Urinary bladder (tissue), 4 donors: ENCODE data around the gene ILDR1. TPM values are rescaled to one million over a fixed set of nuclear protein-coding genes. Genes with fewer than 3 reads are reported as not detected.

Experiments used
- DNase-seq: peaks from one replicate; pipeline ENCODE4 v3.0.0-alpha.2; 2015; ENCODE audit errors: extremely low spot score
- H3K27ac ChIP-seq: one replicate; pipeline ENCODE4 v1.5.1; 2013; ENCODE audit warnings: low read depth, mild to moderate bottlenecking, moderate library complexity
- H3K36me3 ChIP-seq: one replicate; pipeline ENCODE4 v1.6.1; 2013; ENCODE audit warnings: mild to moderate bottlenecking, moderate library complexity; ENCODE audit not compliant: insufficient read depth
- H3K4me1 ChIP-seq: one replicate; pipeline ENCODE4 v1.6.1; 2013; ENCODE audit warnings: mild to moderate bottlenecking, moderate library complexity; ENCODE audit not compliant: insufficient read depth
- H3K4me3 ChIP-seq: one replicate; pipeline ENCODE4 v1.5.1; 2013; ENCODE audit warnings: low read depth, low read length
- WGBS: extraction: QIAGEN DNeasy Blood & Tissue Kit; methylation state at CpG from one replicate; pipeline ENCODE4 v1.1.7; 2013; 5-methylcytosine and 5-hydroxymethylcytosine counted together
- polyA plus RNA-seq: library from polyadenylated mRNA; stranded (reverse); fragments of 200-250 nt; gene quantifications from one replicate; pipeline ENCODE4 v1.2.3, GENCODE V29; 2013
- total RNA-seq: library from RNA; depleted of rRNA; stranded (reverse); fragments of >200 nt; gene quantifications from one replicate; pipeline ENCODE4 v1.2.3, GENCODE V29; 2014
- donor health status: healthy with polysubstance abuse.
- donor health status: healthy.

Gene ILDR1
- total and polyA plus RNA-seq, 2 donors, result 1.2 TPM

DNA sequence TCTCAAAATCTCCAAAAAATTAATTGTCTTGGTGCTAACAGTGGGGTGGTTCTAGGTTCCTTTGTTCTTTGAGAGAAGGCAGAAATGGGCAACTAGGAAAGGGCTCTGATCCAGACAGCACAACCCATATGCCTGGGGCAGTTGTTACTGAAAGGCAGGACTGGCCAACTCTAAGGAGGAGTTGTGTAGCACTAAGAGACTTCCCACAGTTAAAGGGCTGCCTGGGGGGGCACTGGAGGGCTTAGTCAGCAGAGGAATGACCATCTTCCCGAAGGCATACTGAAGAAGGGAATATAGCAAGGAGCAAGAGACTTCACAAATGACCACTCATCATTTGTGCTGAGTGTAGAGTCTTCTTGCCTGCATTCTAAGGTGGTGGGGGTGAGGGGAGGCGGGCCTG, 15.8 kb downstream of the ILDR1 start:
- Histone ChIP-seq H3K36me3 (no peaks in the 10 kb centered on the region), H3K4me1 (no peaks in the 10 kb centered on the region), H3K27ac (no peak overlapping the region), H3K4me3 (no peak overlapping the region)
- DNase-seq, result no peak
- WGBS, result 81% methylated on average over 2 of the region's 2 CpGs

DNA sequence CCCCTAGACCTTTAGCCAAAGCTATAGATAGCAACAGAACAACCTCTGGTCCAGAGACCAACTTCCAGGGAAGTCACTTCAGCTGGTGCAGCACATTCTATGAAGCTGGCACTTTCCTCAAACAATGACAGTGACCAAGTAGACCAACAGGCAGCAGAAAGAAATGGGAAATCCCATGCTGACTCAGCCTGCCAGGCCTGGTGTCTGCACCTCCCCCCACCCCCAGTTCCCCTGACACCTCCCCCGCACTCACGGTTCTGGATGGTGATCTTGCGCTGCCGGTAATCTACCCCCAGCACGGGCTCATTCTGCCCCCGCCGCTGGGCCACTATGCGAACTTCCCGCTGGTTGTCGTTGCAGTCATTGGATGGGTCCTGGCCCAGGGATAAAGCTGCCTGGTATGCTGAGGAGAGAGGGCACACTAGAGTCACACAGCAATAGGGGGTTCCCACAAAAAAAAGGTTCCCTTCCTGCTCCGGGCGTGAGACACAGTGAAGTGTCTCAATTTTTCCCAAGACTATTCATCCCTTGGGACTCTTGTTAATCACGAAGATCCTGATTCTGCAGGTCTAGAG, 17.0 kb downstream of the ILDR1 start:
- WGBS, result 84% methylated on average over 13 of the region's 13 CpGs
- DNase-seq, result no peak
- H3K36me3 ChIP-seq, result no peaks in the 10 kb centered on the region
- no peaks in the 10 kb centered on the region for H3K4me1 ChIP-seq
- H3K4me3 ChIP-seq, result no peak overlapping the region
- H3K27ac ChIP-seq, result no peak overlapping the region

DNA sequence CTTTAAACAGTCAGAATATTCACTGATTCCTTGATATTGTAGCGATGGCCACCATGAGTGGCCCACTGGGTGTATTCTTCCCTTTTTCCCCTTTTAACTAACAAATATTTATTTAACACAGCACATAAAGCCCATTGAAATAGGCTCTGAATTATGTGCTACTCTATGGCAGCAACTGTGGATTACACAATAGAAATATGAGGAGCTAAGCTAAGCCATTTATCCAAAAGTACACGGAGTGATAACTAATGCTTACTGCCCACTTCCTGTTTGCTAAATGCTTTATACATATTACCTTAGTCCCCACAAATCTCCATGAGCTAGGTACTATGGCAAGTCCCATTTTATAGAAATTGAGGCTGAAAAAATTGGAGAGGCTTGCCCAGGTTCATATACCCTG, 17.9 kb downstream of the ILDR1 start:
- H3K27ac ChIP-seq, result no peak overlapping the region
- H3K4me3 ChIP-seq, result no peak overlapping the region
- no peak for DNase-seq
- no peaks in the 10 kb centered on the region for H3K4me1 ChIP-seq
- WGBS, result 53% methylated on average over 2 of the region's 2 CpGs
- no peaks in the 10 kb centered on the region for H3K36me3 ChIP-seq

GRCh38 chr3:122003606-122004005, 18.4 kb downstream of the ILDR1 start:
- H3K4me1 ChIP-seq, result no peaks in the 10 kb centered on the region
- WGBS, result 24% methylated on average over 1 of the region's 1 CpG
- H3K36me3 ChIP-seq, result no peaks in the 10 kb centered on the region
- no peak for DNase-seq
- no peak overlapping the region for H3K4me3 ChIP-seq
- H3K27ac ChIP-seq, result no peak overlapping the region

DNA sequence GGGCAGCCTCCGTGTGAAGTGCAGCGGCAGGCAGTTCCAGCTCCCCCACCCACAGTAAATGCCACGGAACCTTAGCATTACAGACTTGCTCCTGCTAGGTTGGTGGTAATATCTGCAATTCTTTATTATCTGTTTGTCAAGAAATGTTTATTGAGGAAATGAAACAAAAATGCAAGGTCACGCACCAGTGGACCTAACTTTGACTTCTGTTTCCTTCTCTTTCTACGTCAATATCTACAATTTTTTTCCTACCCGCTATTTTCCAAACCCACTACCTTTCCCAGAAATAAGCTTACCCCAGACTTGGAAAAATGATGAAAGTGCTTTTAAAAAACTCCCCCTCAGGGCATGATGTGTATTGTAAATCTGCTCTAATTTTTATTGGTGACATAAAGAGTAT, 18.9 kb downstream of the ILDR1 start:
- Histone ChIP-seq H3K4me1 (no peaks in the 10 kb centered on the region), H3K27ac (no peak overlapping the region), H3K36me3 (no peaks in the 10 kb centered on the region), H3K4me3 (no peak overlapping the region)
- WGBS, result 37% methylated on average over 6 of the region's 6 CpGs
- DNase-seq, result no peak

DNA sequence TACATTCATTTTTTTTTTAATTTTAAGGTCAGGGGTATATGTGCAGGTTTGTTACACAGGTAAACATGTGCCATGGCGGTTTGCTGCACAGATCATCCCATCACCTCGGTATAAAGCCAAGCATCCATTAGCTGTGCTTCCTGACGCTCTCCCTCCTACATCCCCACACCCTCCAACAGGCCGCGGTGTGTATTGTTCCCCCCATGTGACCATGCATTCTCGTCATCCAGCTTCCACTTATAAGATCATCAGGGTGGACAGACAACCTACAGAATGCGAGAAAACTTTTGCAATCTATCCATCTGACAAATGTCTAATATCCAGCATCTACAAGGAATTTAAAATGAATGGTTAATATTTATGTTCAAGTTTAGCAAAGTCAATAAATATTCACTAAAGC, 19.4 kb downstream of the ILDR1 start:
- Histone ChIP-seq H3K4me1 (no peaks in the 10 kb centered on the region), H3K36me3 (no peaks in the 10 kb centered on the region), H3K27ac (no peak overlapping the region), H3K4me3 (no peak overlapping the region)
- 83% methylated on average over 7 of the region's 7 CpGs for WGBS
- DNase-seq, result no peak

DNA sequence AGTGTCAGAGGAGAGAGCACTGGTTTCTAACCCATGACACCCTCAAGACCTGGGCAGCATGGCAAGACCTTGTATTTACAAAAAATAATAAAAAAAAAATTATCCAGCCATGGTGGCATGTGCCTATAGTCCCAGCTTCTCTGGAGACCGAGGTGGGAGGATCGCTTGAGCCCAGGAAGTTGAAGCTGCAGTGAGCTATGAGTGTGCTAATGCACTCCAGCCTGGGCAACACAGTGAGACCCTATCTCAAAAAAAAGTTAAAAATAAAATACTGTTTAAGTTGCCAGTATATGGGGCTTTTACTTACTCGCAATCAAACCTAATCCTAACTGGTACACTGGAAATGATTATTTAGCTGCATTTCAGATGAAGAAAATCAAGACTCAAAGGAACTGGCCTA, 20.2 kb downstream of the ILDR1 start:
- Histone ChIP-seq H3K36me3 (no peaks in the 10 kb centered on the region), H3K4me3 (no peak overlapping the region), H3K27ac (no peak overlapping the region), H3K4me1 (no peaks in the 10 kb centered on the region)
- 90% methylated on average over 3 of the region's 3 CpGs for WGBS
- DNase-seq, result no peak

DNA sequence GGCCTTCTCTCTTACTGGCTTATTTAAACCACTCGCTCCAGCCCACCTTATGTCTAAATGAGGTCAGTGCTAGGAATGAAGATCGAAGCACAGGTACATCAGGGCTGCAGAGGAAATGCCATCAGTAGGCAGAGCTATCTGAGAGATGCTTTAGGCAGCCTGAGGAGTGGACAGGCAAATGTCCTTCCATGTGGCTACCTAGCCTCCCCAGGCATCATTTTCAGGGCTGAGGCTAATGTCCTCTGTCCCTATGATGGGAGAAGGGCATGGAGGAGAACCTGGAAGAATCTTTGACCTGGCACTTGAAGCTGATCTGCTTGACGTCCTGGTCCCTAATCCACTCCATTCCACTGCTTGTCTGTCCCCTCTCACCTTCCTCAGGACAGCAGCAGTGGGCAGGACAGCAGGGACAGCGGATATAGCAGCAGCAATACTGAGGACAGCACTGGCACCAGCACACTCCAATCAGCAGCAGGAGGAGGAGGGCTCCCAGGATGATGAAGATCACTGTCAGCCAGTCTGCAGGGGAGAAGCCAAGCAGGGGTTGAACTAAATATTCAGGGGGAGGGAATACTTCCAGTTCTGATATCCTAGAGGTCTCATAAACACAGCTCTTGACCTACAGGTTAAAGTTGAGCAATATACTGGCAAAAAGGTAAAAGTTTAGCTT, 21.0 kb downstream of the ILDR1 start:
- no peak overlapping the region for H3K4me3 ChIP-seq
- H3K36me3 ChIP-seq, result no peaks in the 10 kb centered on the region
- DNase-seq, result no peak
- no peaks in the 10 kb centered on the region for H3K4me1 ChIP-seq
- H3K27ac ChIP-seq, result no peak overlapping the region
- 70% methylated on average over 4 of the region's 4 CpGs for WGBS

DNA sequence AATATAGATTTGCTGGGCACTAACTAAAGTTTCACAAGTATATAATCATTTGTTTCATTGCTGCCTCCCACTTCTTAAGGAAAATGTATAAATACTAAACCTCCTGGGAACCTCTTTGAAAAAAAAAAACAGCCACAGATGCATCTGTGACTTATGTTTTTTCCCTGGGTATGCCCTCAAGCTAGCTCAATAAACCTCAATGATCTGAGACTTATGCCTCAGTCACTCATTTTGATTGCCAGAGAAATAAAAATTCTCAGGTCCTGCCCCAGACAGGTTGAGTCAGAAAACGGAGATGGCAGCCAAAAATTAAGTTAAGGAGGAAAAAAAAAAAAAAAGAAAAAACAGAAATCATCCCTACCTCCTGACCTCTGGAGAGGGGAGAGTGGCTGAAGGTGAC, 22.1 kb downstream of the ILDR1 start:
- WGBS, result 56% methylated on average over 1 of the region's 1 CpG
- Histone ChIP-seq H3K4me3 (no peak overlapping the region), H3K27ac (no peak overlapping the region), H3K36me3 (no peaks in the 10 kb centered on the region), H3K4me1 (no peaks in the 10 kb centered on the region)
- DNase-seq, result no peak

DNA sequence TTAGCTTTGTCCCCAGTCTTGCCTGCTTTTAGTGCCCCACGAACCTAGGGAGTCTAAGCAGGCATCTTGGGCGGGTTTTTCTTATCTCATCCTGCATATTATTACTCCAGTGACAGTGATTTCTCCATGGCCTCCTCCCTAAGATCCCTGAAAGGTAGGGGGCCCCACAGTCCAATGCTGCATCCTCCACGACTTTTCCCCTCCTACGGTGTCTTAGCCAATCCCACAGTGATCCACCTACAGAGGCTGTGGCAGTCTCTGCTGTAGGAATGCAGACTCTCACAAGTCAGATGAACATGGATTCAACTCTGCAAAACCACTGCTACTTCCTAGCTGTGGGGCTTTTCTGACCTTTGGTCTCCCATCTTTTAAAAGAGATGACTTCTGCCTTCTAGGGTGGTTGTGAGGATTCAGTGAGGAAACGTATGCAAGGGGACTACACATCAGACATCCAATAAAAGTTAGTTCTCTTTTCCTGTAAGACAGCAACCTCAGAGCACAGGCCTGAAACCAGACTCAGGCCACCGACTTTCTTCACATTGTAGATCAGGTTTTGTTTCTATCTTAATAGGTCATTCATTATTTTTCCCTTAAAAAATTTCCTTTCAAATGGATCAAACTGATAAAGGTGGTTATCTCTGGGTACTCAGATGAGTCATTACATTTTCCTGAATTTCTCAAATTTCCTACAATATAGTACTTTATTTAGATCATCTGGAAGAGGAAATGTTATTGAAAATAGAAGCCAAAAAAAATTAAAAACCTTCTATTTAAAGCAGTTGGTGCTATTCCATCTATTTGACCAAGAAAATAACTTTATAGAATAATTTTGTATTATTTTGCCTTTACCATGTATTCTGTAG, 23.2 kb downstream of the ILDR1 start:
- no peak overlapping the region for H3K4me3 ChIP-seq
- WGBS, result 59% methylated on average over 6 of the region's 6 CpGs
- H3K4me1 ChIP-seq, result no peaks in the 10 kb centered on the region
- H3K27ac ChIP-seq, result no peak overlapping the region
- DNase-seq, result no peak
- H3K36me3 ChIP-seq, result no peaks in the 10 kb centered on the region

GRCh38 chr3:121998030-121998580, 23.9 kb downstream of the ILDR1 start:
- WGBS, result 52% methylated on average over 4 of the region's 4 CpGs
- H3K36me3 ChIP-seq, result no peaks in the 10 kb centered on the region
- no peak for DNase-seq
- no peak overlapping the region for H3K4me3 ChIP-seq
- H3K27ac ChIP-seq, result no peak overlapping the region
- no peaks in the 10 kb centered on the region for H3K4me1 ChIP-seq

- no peak overlapping the region for H3K27ac ChIP-seq
- 71% methylated on average over 2 of the region's 2 CpGs for WGBS
- no peaks in the 10 kb centered on the region for H3K4me1 ChIP-seq
- no peaks in the 10 kb centered on the region for H3K36me3 ChIP-seq
- no peak overlapping the region for H3K4me3 ChIP-seq
- DNase-seq, result no peak
Measured at GRCh38 chr3:121997372-121997771, 24.7 kb downstream of the ILDR1 start.

GRCh38 chr3:121996441-121996840, 25.6 kb downstream of the ILDR1 start:
- no peak overlapping the region for H3K27ac ChIP-seq
- H3K36me3 ChIP-seq, result no peaks in the 10 kb centered on the region
- no peaks in the 10 kb centered on the region for H3K4me1 ChIP-seq
- no peak overlapping the region for H3K4me3 ChIP-seq
- WGBS, result 33% methylated on average over 2 of the region's 2 CpGs
- no peak for DNase-seq
